ENCODE data around the gene CBX4.

CBX4 gene

DNA sequence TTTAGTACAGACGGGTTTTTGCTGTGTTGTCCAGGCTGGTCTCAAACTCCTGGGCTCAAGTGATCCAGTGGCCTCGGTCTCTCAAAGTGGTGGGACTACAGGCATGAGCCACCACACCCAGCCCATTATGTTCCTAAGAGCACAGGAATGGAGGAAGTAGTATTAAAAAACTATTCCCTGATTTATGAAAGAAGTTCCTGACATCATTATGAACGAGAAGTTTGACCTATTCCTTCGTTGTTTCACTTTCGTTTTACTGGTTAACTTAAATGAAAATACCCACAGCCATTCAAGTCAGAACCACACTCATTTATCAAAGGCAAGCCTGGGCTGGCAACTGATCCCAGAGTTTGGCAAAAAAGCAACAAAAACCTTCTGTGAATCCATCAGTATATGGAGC is 13.5 kb upstream of the CBX4 start:
- H3K9me3 Mint-ChIP-seq = no peaks in the 10 kb centered on the region
- peaks cover 11% of the 10 kb centered on the region for H3K4me1 Mint-ChIP-seq (ENCODE audit: low read depth)
- peaks cover 44% of the 10 kb centered on the region for H3K27me3 Mint-ChIP-seq
- intact Hi-C loops (cut with micrococcal nuclease) = no loop called here
- no peaks in the 10 kb centered on the region for H3K36me3 Mint-ChIP-seq (ENCODE audit: low read depth)
- peak overlapping the region; percentile 62 for H3K4me3 Mint-ChIP-seq
- peak overlapping the region; percentile 64 for H3K27ac Mint-ChIP-seq

DNA sequence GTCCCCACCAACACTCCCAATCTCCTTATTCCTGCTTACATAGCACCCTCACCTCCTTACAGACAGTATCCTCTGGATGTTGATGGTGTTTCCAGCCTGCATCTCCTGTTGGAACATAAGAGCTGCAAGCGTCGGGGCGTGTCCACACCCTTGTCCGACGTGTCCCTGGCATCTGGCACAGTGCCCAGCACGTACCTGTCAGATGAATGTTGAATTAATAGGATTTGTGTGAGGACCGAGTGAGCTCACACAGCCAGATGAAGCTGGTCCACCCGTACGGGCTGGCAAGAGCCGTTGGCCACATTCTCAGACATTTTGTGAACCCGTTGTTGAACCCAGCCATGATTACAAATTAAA is 12.2 kb upstream of the CBX4 start:
- H3K27ac Mint-ChIP-seq = no peak overlapping the region
- intact Hi-C loops (cut with micrococcal nuclease) = no loop called here
- no peak overlapping the region for H3K4me3 Mint-ChIP-seq
- H3K4me1 Mint-ChIP-seq (ENCODE audit: low read depth) = peaks cover 11% of the 10 kb centered on the region
- no peaks in the 10 kb centered on the region for H3K36me3 Mint-ChIP-seq (ENCODE audit: low read depth)
- H3K9me3 Mint-ChIP-seq = no peaks in the 10 kb centered on the region
- peaks cover 41% of the 10 kb centered on the region for H3K27me3 Mint-ChIP-seq

DNA sequence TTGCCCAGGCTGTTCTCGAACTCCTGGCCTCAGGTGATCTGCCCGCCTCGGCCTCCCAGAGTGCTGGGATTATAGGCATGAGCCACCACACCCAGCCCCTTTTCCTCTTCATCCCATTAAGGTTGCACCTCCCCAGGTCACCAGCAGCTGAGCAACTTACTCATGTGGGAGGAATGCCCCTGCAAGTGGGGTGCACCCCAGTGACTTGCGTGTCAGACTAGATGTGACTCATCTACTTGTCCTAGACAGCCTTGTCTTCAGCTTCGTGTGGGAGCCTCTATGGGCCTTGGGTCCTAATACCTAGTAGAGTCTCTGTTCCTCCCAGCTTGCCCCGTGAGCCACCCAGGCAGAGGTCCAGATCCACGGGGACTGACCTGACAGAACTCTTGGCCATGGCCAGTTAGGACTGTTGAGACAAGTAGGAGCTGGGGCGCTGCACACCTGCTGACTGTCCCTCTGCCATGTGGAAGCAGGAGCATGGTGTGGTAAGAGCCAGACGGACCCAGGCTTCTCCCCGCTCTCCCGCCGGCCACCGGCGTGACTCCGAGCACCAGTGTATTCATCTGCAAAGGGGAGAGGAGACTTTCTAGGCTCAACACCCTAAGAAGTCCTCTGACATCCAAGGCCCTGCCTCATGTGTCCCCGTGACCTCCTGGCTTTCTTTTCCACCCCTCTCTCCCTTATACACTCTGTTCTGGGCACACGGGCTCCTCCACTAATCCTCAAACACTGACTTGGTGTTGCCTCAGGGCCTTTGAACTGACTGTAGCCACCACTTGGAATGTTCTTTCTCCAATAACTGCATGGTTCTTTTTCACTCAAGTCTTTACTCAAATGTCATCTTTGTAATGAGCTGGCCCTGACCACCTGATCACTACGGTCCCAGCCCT is 11.6 kb upstream of the CBX4 start:
- Mint-ChIP-seq H3K4me3 (no peak overlapping the region), H3K9me3 (no peaks in the 10 kb centered on the region), H3K36me3 (ENCODE audit: low read depth) (no peaks in the 10 kb centered on the region), H3K4me1 (ENCODE audit: low read depth) (peaks cover 17% of the 10 kb centered on the region), H3K27ac (no peak overlapping the region), H3K27me3 (peaks cover 42% of the 10 kb centered on the region)
- intact Hi-C loops (cut with micrococcal nuclease) = no loop called here

GRCh38 chr17:79849953-79850352 is 10.7 kb upstream of the CBX4 start:
- Mint-ChIP-seq H3K27me3 (peaks cover 39% of the 10 kb centered on the region), H3K4me1 (ENCODE audit: low read depth) (peaks cover 26% of the 10 kb centered on the region), H3K27ac (no peak overlapping the region), H3K9me3 (no peaks in the 10 kb centered on the region), H3K36me3 (ENCODE audit: low read depth) (no peaks in the 10 kb centered on the region), H3K4me3 (no peak overlapping the region)
- intact Hi-C loops (cut with micrococcal nuclease) = no loop called here

- H3K4me1 Mint-ChIP-seq (ENCODE audit: low read depth) = peaks cover 34% of the 10 kb centered on the region
- no peak overlapping the region for H3K4me3 Mint-ChIP-seq
- intact Hi-C loops (cut with micrococcal nuclease) = no loop called here
- no peak overlapping the region for H3K27ac Mint-ChIP-seq
- no peaks in the 10 kb centered on the region for H3K9me3 Mint-ChIP-seq
- H3K36me3 Mint-ChIP-seq (ENCODE audit: low read depth) = no peaks in the 10 kb centered on the region
- H3K27me3 Mint-ChIP-seq = peaks cover 39% of the 10 kb centered on the region
Measured at GRCh38 chr17:79848370-79848766, 9.1 kb upstream of the CBX4 start.

DNA sequence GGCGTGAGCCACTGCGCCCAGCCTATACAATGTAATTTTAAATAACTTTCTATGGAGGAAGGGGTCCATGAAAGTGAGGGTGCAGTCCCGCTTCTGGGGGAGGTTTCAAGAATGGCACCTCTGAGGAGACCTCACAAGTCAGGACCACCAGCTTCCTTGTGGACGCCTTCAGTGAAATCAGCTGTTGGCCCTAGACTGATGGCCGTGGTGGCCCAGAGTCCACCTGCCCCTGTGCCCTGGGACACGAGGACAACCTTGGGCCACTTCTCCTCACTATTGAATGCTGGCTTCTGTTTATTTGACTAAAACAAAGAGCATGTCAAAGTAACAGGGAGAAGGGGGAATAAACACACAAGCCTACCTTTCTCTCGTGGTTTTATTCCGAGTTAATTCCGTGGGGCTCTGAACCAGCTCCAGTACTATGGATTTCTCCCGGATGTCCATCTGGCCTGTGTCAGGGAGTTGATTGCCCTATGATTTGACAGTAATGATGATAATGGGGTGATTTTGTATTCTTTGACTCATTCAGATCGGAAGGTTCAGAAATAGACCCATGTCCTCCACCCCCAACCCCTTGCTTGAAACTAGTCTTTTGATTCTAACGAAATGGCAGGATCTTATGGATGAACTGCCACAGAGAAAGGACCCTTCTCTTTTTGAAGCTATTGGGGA is 8.6 kb upstream of the CBX4 start:
- intact Hi-C loops (cut with micrococcal nuclease) = no loop called here
- no peak overlapping the region for H3K27ac Mint-ChIP-seq
- H3K36me3 Mint-ChIP-seq (ENCODE audit: low read depth) = no peaks in the 10 kb centered on the region
- H3K9me3 Mint-ChIP-seq = no peaks in the 10 kb centered on the region
- peaks cover 42% of the 10 kb centered on the region for H3K27me3 Mint-ChIP-seq
- H3K4me1 Mint-ChIP-seq (ENCODE audit: low read depth) = peaks cover 36% of the 10 kb centered on the region
- H3K4me3 Mint-ChIP-seq = no peak overlapping the region

- H3K9me3 Mint-ChIP-seq = no peaks in the 10 kb centered on the region
- peak overlapping the region; percentile 79 for H3K27ac Mint-ChIP-seq
- intact Hi-C loops (cut with micrococcal nuclease) = no loop called here
- H3K36me3 Mint-ChIP-seq (ENCODE audit: low read depth) = no peaks in the 10 kb centered on the region
- peak overlapping the region; percentile 55 for H3K4me3 Mint-ChIP-seq
- peaks cover 51% of the 10 kb centered on the region for H3K4me1 Mint-ChIP-seq (ENCODE audit: low read depth)
- H3K27me3 Mint-ChIP-seq = peaks cover 60% of the 10 kb centered on the region
Measured at GRCh38 chr17:79845601-79845949, 6.3 kb upstream of the CBX4 start.

GRCh38 chr17:79844869-79845600 is 5.8 kb upstream of the CBX4 start:
- Mint-ChIP-seq H3K36me3 (ENCODE audit: low read depth) (no peaks in the 10 kb centered on the region), H3K27ac (peak overlapping the region; percentile 79), H3K4me3 (peak overlapping the region; percentile 55), H3K4me1 (ENCODE audit: low read depth) (peaks cover 54% of the 10 kb centered on the region), H3K27me3 (peaks cover 64% of the 10 kb centered on the region), H3K9me3 (no peaks in the 10 kb centered on the region)
- intact Hi-C loops (cut with micrococcal nuclease) = no loop called here

DNA sequence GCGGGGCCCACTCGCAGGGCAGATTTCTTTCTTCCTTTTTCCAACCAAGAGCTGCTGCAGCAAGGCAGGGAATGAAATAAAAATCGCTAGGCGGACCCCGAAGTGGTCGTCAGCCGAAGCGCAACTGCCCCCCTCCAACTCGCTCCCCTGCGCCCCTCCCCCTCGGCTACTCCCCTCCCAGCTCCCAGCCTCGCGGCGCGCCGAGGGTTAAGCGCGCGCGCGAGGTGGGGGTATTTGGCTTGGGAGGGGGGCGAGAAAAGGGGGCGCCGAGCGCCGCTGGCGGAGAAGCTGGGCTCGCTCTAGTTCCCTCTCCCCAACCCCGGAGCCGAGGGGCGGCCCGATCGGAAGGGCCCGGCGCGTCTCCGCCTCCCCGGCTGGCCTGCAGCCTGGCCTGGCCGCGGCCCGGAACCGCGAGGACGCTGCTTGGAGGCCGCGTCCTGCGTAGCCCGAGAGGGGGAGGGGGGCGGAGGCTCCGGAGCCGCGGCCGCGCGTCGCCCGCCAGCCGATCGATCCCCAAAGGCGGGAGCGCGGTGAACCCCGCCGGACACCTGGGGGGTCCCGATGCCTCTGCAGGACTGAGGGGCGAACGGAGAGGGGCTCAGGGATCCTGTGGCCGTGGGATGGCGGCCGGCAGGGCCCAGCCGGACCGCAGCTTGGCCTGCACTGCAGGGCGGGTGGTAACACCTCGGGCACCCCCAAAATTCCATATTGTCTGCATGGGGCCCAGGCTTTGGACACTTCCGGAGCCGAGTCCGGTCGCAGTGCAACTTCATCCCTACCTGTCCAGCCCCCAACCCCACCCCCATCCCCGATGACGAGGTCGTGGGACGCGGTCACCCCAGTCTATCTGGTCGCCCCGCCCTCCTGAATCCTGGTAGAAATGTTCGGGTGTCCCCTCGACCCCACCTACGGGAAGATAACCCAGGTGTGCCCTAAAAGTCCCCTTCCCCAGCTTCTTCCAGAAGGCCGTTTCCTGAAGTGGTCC is 4.9 kb upstream of the CBX4 start:
- Mint-ChIP-seq H3K27me3 (peaks cover 62% of the 10 kb centered on the region), H3K4me3 (peak overlapping the region; percentile 80), H3K27ac (peak overlapping the region; percentile 71), H3K9me3 (no peaks in the 10 kb centered on the region), H3K36me3 (ENCODE audit: low read depth) (no peaks in the 10 kb centered on the region), H3K4me1 (ENCODE audit: low read depth) (peaks cover 58% of the 10 kb centered on the region)
- intact Hi-C loops (cut with micrococcal nuclease) = no loop called here

- Mint-ChIP-seq H3K4me3 (peak overlapping the region; percentile 80), H3K27me3 (peaks cover 55% of the 10 kb centered on the region), H3K27ac (peak overlapping the region; percentile 71), H3K4me1 (ENCODE audit: low read depth) (peaks cover 58% of the 10 kb centered on the region), H3K36me3 (ENCODE audit: low read depth) (peaks cover 4% of the 10 kb centered on the region), H3K9me3 (no peaks in the 10 kb centered on the region)
- intact Hi-C loops (cut with micrococcal nuclease) = no loop called here
Measured at GRCh38 chr17:79843474-79843815, 4.2 kb upstream of the CBX4 start.

GRCh38 chr17:79842656-79843473 is 3.6 kb upstream of the CBX4 start:
- intact Hi-C loops (cut with micrococcal nuclease) = no loop called here
- H3K27me3 Mint-ChIP-seq = peaks cover 49% of the 10 kb centered on the region
- peak overlapping the region; percentile 80 for H3K4me3 Mint-ChIP-seq
- peaks cover 63% of the 10 kb centered on the region for H3K4me1 Mint-ChIP-seq (ENCODE audit: low read depth)
- no peaks in the 10 kb centered on the region for H3K9me3 Mint-ChIP-seq
- peaks cover 10% of the 10 kb centered on the region for H3K36me3 Mint-ChIP-seq (ENCODE audit: low read depth)
- peak overlapping the region; percentile 71 for H3K27ac Mint-ChIP-seq

GRCh38 chr17:79842136-79842655 is 3.0 kb upstream of the CBX4 start:
- peaks cover 43% of the 10 kb centered on the region for H3K27me3 Mint-ChIP-seq
- no peak overlapping the region for H3K4me3 Mint-ChIP-seq
- no peaks in the 10 kb centered on the region for H3K9me3 Mint-ChIP-seq
- intact Hi-C loops (cut with micrococcal nuclease) = no loop called here
- H3K27ac Mint-ChIP-seq = peak overlapping the region; percentile 68
- H3K36me3 Mint-ChIP-seq (ENCODE audit: low read depth) = peaks cover 17% of the 10 kb centered on the region
- H3K4me1 Mint-ChIP-seq (ENCODE audit: low read depth) = peaks cover 70% of the 10 kb centered on the region

Measured in dendritic cell treated with granulocyte-macrophage colony-stimulating factor and Interleukin-4, amounts not matched to agents 40 ng/mL and 50 ng/mL, for 4 days (primary cell).